22Rv1 (cell line): Measurements from ENCODE around the gene LRRC32.

Experiments used
- H3K27ac ChIP-seq: fragments of 450-650 bp; 2 replicates; pipeline ENCODE4 v1.5.1; 2017
- ZFX ChIP-seq: fragments of 450-650 bp; IDR thresholded peaks from 2 replicates; pipeline ENCODE4 v1.6.1; 2017; ENCODE audit warnings: antibody characterized with exemption, borderline replicate concordance
- TF ChIP-seq, protein P1 (sequence below): fragments of 450-650 bp; IDR thresholded peaks from 2 replicates; pipeline ENCODE4 v1.5.1; 2017; ENCODE audit warnings: mild to moderate bottlenecking

Gene LRRC32

DNA sequence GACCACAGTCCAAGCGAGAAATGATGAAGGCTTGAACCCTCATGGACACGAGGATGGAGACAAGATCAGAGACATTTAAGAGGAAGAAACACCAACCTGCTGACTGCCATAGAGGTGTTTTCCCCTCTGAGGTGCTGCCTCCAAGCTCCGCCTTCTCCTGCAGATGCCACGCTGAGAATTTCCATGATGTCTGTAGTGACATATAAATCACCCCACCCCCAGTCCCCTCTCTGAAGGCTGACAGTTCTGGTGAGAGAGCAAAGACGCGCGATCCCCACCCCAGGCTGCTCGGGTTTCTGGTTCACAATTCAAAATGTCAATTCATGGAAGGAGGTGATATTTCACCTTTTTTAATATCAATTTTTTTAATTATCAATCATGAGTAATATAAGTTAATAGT lies 28.2 kb downstream of the LRRC32 start:
- H3K27ac ChIP-seq: no peak overlapping the region
- TF ChIP-seq, protein P1, sequence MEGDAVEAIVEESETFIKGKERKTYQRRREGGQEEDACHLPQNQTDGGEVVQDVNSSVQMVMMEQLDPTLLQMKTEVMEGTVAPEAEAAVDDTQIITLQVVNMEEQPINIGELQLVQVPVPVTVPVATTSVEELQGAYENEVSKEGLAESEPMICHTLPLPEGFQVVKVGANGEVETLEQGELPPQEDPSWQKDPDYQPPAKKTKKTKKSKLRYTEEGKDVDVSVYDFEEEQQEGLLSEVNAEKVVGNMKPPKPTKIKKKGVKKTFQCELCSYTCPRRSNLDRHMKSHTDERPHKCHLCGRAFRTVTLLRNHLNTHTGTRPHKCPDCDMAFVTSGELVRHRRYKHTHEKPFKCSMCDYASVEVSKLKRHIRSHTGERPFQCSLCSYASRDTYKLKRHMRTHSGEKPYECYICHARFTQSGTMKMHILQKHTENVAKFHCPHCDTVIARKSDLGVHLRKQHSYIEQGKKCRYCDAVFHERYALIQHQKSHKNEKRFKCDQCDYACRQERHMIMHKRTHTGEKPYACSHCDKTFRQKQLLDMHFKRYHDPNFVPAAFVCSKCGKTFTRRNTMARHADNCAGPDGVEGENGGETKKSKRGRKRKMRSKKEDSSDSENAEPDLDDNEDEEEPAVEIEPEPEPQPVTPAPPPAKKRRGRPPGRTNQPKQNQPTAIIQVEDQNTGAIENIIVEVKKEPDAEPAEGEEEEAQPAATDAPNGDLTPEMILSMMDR: no peak
- TF ChIP-seq ZFX: no peak

DNA sequence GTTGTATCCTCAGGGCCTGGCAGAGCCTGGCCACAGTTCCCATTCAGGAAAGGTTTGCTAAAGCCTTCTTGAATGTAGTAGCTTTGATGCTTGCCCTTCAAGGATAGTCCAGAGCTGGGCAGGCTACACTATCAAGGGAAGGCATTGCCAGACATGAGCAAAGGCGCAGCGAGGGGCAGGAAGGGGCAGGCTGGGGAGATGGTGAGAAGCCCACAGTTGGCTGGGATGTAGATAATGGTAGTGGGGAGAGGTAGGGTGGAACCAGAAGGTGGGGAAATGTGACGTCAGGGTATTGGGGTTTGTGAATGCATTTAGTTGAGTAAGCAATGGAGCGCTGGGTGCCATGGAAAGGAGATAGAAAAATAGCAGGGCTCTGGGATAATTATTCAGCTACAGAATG lies 28.6 kb downstream of the LRRC32 start:
- H3K27ac ChIP-seq: no peak overlapping the region
- TF ChIP-seq ZFX: no peak
- TF ChIP-seq, protein P1: no peak

DNA sequence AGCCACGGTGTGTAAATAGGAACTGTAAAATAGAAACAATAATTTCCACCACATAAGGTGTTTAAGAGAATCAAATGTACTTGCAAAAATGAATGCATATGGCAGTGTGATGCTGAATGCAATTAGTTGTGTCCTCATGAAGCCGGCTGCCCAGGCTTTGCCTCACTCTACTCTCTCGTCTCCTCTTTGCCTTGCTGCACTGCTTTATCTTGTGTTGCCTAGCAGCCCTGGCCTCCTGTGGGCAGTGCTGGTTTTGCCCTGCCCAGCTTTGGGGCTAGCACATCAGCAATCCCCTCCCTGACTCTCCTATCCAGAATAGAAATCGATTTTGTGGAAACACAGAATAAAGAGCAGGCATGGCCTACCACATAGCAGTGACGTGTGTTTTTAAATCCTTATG lies 30.0 kb downstream of the LRRC32 start:
- TF ChIP-seq ZFX: no peak
- TF ChIP-seq, protein P1: no peak
- no peak overlapping the region for H3K27ac ChIP-seq

DNA sequence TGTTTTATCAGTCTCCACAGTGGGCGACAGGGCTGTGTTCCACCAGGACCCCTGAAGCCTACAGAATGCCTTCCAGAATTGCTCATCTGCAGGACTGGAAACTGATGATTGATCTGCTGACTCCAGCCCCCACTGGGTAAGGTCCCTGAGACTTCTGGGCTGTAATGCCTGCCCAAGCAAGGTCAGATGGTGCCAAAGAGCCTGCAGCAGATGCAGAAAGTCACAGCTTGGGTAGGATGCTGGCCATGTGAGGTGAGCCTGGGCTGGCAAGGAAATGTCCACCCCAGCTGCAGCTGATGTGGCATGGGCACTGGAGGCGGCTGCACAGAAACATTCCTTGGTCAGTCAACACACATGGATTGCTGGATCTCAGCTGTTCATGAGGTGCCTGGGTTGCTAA lies 30.9 kb downstream of the LRRC32 start:
- no peak overlapping the region for H3K27ac ChIP-seq
- TF ChIP-seq, protein P1: no peak
- no peak for TF ChIP-seq ZFX

DNA sequence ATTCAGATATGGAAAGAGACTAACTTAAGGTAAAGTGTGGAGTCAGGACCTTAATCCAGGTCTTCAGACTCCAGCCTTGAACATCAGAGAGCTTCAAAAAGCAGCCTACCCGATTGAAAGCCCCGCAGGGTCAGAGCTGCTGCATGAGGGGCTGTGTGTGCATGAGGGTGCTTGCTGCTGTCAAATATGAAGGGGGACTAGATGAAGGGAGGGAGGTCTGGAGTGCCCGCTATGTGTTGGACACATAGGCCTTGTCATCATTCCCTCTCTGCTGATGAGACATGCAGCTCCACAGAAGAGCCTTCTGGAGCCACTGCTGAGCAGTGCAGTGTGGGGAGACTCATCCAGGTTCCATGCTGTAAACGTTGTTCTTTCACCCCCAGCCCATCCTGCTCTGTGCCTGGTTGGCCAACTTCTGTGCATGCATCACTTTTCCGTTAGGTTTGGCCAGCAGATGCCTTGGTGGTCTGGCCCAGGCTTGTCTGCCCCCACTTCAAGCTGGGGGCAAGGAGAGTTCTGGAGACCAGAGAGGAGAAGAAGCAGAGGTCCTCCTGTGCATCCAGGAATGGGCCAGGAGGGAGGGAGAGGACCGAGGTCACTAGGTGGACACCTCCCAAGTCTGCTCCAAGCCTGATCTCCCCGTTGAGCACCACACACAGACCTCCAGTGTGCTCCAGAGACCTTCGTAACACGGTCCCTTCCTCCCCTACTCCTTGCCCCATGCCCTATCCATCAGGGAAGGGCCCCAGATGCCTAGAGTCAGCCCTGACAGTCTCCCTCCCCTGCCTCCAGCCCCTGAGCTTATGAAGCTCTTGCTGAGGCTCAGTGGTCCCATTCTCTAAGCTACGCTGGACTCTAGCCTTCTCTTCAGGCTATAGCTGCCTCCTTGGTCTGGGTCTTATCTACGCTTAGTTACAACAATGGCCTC lies 32.0 kb downstream of the LRRC32 start:
- H3K27ac ChIP-seq: no peak overlapping the region
- TF ChIP-seq, protein P1: no peak
- no peak for TF ChIP-seq ZFX

DNA sequence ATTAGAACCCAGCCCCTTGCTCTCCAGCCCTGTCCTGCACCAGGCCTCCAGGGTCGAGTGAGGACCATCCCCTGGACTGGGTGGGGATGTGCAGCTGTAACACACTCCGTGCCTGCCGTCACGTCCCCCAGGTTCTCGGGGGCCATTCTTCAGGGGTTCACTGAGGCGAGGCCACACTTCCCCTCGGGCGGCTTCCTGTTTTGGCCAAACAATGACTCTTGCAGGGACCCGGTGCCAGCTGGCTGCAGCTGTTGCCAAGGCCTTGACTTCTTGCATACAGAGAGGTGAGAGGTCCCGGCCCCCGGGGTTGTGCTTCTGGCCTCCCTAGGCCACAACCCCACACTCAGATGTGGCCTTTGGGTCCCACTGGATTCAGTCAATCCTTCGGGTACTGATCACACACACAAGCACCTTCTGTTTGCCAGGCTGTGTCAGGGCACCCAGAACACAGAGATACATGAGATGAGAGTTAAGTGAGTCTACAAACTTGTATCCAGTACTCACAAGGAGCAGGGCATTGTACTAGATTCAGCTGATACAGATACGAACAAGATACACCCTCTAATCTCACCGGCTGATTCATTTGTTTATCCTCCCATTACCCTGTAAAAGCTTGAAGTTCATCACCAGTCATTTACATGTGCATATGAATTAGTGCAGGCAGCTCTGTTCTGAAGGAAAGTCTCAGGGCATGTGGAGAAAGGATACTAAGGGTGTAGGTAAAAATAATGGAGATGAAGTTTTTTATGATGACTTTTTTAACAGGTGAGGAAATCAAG lies 32.9 kb downstream of the LRRC32 start:
- H3K27ac ChIP-seq: no peak overlapping the region

More for the DNA sequence above, 32.9 kb downstream of the LRRC32 start:
- TF ChIP-seq ZFX: no peak
- TF ChIP-seq, protein P1: no peak
